HPDE6-E6E7 (cell line): Measurements from ENCODE around the gene LGALS7B.
"Not testable (repeated sequence)": the region's sequence is repeated elsewhere in the genome, so short reads cannot be mapped to it uniquely, and the experiment has no call there.

Experiments
- DNase-seq: peaks from one replicate; pipeline ENCODE4 v3.0.0; 2011; ENCODE audit warnings: missing footprints; ENCODE audit errors: extremely low spot score

LGALS7B gene

GRCh38 chr19:38796154-38796553 lies 7.2 kb downstream of the LGALS7B start:
- no peak for DNase-seq

DNA sequence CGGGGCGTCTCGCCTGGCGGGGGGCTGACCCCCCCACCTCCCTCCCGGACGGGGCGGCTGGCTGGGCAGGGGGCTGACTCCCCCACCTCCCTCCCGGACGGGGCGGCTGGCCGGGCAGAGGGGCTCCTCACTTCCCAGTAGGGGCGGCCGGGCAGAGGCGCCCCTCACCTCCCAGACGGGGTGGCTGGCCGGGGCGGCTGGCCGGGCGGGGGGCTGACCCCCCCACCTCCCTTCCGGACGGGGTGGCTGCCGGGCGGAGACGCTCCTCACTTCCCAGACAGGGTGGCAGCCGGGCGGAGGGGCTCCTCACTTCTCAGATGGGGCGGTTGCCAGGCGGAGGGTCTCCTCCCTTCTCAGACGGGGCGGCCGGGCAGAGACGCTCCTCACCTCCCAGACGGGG lies 8.8 kb downstream of the LGALS7B start:
- not testable (repeated sequence) for DNase-seq

DNA sequence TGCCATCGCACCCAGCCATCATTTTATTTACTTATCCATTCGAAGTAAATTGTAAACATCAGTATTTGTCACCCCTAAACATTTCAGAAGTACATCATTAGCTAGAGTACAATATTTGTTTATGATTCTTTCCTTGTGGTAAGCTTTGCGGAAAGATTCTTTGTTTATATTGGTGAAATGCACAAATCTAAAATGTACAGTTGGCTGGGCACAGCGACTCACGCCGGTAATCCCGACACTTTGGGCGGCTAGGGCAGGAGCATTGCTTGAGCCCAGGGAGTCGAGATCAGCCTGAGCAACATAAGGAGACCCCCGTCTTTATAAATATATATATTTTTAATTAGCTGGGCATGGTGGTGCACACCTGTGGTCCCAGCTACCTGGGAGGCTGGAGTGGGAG lies 10.1 kb downstream of the LGALS7B start:
- no peak for DNase-seq

GRCh38 chr19:38800577-38801347 lies 11.8 kb downstream of the LGALS7B start:
- DNase-seq, result no peak

DNA sequence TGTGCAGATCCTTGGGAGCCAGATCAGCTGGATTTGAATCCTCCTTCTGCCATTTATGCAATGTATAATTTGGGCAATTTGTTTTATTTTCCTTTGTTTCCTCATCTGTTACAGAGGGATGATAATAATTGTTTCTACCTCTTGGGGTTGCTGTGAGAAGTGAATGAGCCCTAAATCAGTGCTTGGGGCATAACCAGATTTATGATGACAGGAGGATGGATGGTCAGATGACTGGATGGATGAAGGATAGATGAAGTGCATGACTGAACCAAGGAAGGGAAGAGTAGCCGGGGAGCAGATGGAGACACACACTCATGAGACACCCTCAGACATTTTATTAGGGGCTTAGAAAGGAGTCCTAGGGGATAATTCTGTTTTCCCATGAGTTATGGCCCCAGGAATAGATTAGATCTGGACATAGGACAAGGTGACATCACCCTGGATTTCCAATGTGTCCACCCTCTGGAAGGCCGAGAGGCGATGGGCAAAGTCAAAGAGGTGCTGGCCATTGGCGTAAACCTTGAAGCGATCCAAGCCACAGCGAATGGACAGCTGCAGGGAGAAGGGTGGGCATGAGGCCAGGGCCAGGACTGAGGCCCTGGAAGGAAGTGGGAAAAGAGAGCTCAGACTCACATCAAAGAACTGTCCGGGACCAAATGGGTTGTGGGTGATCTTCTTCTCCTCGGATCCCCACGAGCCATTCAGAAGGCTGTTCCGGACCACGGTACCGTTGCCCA lies 12.5 kb downstream of the LGALS7B start:
- no peak for DNase-seq

DNA sequence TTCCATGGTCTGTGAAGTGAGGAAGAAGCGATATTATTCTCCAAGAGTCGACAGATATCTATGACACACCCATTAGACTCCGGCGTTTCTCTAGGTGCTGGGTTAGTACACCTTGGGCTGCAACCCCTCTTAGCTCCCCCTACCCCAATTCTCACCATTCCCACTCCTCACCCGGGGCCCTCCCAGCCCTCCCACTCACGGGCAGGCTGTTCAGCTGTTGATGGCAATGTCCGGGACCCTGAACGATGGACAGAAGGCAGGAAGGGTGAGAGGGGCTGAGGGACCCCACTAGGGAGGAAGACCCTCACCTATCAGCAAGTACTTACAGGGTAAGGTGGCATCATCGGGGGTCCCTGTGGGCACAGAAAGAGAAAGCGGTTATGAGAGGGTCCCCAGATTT lies 14.5 kb downstream of the LGALS7B start:
- DNase-seq, result no peak

DNA sequence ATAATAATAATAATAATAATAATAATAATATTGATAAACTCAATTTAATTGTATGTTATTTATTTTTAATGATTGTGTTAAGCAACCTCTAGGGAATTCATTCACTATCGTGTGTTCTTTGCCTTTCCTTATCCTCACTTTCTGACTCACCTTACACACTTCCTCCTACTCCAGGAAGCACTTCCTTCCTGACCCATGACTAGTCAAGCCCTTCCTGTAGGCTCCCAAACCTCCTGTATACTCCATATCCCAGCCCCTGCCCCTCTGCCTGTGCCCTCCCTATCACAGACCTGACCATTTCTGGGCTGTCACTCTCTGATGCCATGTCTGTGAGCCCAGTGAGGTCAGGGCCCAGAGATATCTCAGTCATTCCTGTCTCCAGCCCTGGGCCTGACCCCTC lies 16.2 kb downstream of the LGALS7B start:
- peak; percentile 49 for DNase-seq

- DNase-seq, result no peak
Measured at GRCh38 chr19:38806371-38806770, 17.4 kb downstream of the LGALS7B start.

- not testable (repeated sequence) for DNase-seq
Measured at GRCh38 chr19:38807374-38808098, 18.5 kb downstream of the LGALS7B start.

DNA sequence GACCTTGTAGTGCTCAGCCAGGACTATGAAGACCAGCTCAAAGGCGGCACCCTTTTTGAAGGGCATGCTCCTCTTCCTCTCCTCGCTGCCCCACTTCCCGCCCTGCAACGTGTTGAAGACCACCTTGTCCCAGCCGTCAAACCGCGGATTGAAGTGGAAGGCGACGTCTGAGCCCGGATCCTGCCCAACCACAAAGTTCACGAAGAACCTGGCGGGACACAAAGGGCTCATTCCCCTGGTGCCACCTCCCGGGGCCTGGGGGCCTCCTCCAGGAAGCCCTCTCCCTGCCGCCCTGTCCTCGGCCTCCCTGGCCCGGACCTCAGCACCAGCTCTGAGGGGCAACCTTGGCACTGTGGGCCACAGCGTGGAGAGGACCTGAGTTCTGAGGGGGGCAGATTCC lies 19.7 kb downstream of the LGALS7B start:
- DNase-seq, result no peak

DNA sequence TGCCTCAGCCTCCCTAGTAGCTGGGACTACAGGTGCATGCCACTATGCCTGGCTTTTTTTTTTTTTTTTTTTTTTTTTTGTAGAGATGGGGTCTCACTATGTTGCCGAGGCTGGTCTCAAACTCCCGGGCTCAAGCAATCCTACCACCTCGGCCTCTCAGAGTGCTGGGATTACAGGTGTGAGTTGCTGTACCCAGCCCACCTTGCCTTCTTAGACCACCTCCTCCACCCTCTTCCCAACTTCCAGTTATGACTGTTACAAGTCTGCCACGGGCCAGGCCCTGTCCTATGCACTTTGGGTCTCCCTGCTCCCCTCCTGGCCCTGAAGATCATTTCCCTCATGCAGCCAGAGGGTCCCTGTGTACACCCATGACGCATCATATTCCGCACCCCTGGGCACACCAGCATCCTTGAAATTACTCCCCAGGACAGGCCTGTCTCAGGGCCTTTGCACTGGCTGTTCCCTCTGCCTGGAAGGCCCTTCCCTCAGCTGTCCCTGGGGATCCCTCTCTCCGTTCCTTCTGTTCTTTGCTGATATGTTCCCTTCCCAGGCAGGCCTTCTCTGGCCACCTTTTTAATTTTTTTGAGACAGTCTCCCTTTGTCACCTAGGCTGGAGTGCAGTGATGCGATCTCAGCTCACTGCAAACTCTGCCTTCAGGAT lies 20.7 kb downstream of the LGALS7B start:
- DNase-seq, result no peak

DNA sequence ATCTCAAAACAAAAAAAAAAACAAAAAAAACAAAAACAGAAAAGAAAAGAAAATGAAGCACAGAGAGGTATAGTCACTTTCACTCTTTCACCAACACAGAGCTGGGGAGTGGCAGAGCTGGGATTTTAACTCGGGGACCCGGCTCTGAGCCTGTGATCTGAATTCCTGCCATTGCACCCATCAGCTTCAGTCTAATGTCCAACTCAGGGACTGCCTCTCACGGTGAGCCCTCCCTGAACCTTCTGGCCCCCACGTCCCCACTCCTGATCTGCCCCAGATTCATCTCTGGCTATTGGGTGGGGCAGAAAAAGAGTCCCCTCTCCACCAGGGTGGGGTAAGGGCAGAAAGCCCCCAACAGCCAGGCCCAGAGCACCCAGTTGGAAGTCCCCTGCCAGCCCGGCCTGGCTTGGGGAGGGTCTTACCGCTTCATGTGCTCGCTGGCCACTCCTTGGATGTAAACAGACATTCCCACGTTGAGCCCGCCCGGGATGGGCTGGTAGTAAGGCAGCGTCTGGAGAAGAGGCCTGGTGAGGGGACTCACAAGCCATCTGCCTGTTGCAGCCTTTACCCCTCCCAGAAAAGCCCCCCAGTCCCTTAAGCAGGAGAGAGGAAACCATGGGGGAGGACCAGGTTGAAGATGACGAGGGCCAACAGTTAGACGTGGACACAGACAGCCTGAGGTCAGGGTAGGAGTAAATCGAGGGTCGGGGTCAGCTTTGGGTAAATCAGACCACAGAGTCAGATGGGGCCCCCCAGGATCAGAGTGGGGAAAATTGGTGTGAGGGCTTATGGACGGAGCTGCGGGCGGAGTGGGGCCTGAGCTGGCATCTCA lies 23.2 kb downstream of the LGALS7B start:
- DNase-seq, result no peak

- DNase-seq, result no peak
Measured at GRCh38 chr19:38812841-38813320, 23.9 kb downstream of the LGALS7B start, which contains the start of gene LGALS4. TSS of gene LGALS4 (minus strand) at chr19:38812945. CDS start at chr19:38812886, 59 bp downstream.

DNA sequence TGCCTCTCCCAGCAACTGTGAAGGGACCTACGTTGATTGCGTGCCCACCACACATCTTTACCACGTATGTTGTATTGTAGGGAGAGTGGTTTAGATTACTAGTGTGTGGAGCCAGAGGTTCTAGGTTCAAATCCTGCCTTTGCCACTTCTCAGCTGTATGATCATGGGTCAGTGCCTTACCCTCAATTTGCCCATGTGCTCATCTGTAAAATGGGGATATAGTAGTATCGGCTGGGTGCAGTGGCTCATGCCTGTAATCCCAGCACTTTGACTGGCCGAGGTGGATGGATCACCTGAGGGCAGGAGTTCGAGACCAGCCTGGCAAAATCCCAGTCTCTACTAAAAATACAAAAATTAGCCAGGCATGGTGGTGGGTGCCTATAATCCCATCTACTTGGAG lies 24.3 kb downstream of the LGALS7B start:
- no peak for DNase-seq

- DNase-seq, result not testable (repeated sequence)
Measured at GRCh38 chr19:38813932-38814331, 24.9 kb downstream of the LGALS7B start.

DNA sequence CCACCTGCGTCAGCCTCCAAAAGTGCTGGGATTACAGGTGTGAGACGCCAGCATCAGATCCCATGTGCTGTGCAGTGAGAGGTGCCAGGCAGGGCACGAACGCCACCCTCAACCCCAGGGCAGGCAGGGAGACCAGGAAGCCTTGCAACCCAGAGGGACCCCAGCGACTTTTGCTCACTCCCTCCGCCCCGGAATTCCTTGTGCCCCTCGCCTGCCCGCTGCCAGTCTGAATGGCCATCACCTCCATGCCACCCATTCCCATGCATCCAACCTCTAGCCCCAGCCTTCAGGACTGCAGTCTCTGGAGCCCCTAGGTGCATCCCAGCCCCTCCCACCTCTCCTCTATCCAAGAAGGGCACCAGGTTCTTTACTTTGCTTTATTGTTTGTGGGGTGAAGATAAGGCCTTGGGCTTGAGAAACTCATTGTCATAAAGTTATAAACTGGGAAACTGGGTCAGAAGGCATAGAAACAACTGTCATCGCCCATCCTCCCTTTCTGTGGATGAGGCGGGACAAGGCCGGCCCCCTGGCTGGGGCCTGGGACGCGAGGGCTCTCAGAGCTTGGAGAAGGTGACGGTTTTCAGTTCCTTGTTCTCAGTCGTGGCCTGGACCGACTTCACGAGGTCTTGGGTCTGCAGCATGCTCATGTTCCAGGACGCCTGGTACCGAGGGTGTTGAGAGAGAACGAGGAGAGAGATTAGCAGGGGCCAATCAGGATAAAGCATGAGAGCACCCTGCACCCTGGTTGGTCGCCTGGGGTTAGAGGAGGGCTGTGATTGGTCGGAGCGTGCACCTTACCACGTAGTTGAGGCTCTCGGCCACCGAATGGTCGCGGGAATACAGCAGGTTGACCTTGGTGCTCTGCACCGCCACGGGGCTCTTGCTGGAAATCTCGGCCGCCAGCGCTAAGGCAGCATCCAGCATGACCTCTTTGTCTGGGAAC lies 26.3 kb downstream of the LGALS7B start:
- no peak for DNase-seq

GRCh38 chr19:38816131-38816750 lies 27.2 kb downstream of the LGALS7B start:
- DNase-seq, result no peak

- no peak for DNase-seq
Measured at GRCh38 chr19:38817081-38817480, 28.1 kb downstream of the LGALS7B start.

DNA sequence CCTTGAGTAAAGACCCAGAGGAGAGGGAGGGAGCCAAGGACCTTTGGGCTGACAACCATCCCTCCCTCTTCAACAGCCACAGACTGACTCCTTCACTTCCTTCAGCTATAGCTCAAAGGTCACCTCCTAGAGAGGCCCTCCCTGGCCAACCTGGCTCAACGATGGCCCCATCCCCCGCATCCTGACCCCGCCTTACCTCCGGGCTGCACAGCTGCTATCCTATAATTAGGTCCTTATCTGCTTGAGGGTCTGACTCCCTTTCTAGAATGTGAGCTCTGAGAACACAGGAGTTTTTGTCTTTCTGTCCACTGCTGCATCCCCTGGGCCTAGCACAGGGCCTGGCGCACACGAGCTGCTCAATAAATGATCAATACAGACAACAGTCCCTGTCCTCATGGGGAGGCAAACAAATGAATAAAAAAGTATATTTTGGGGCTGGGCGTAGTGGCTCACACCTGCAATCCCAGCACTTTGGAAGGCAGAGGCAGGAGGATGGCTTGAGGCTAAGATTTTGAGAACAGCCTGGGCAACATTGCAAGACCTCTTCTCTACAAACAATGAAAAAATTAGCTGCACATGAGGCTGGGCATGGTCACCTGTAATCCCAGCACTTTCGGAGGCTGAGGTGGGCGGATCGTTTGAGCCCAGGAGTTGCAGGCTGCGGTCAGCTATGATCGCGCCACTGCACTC lies 30.4 kb downstream of the LGALS7B start:
- DNase-seq, result no peak
